NCI-H1105 treated with DMSO at 0.1 percent for 48 hours (cell line): ENCODE data around the gene YEATS4.

Experiments
- DNase-seq: peaks from one replicate; lab custom pipeline; 2025; lab: John Stamatoyannopoulos, UW

The YEATS4 gene

DNA sequence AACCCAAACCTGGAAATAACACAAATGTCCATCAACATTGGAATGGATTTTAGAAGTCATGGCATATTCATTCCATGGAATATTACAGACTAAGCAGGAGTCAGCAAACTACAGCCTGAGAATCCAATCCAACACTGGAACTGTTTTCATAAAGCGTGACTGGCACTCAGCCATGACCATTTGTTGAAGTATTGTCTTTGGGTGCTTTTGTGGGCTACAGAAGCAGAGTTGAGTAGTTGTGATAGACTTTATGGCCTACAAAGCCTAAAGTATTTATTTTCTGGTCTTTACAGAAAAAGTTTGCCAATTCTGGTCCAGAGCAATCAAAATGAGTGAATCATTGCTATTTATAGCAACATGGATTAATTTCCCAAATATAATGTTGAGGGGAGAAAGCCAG, 76.1 kb downstream of the YEATS4 start:
- DNase-seq, result no peak

DNA sequence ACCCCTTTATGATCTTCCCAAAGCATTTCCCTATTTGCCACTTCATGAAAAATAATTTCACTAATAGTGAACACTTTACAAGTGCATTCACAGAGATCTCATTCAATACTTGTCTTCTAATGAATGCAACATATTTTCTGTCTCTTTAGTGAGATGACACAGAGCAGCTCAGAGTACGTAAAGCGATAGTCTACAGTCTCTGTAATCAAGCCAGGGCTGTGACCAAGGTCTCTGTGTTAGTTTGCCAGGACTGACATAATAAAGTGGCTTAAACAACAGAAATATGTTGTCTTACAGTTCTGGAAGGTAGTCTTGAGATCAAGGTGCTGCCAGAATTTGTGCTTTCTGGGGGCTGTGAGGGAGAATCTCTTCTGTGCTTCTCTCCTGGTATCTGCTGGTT, 77.5 kb downstream of the YEATS4 start:
- DNase-seq, result no peak

DNA sequence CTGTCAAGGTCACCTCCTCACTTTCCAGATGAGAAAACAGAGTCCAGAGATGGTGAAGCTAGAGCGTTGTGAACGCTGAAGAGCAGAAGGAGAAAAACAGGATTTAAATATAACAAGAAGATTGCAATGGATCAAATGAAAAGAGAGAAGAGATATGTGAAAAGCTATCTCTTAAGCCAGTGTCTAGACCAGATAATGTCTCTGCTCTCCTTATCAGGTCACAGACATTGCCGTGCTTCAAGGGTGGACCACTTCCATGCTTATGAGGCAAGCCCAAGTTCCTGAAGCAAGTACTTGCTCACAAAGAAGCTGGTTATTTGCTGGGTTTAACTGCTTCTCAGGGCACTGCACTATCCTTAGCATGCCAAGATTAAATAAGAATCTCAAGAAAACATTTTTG, 79.0 kb downstream of the YEATS4 start:
- DNase-seq, result no peak

DNA sequence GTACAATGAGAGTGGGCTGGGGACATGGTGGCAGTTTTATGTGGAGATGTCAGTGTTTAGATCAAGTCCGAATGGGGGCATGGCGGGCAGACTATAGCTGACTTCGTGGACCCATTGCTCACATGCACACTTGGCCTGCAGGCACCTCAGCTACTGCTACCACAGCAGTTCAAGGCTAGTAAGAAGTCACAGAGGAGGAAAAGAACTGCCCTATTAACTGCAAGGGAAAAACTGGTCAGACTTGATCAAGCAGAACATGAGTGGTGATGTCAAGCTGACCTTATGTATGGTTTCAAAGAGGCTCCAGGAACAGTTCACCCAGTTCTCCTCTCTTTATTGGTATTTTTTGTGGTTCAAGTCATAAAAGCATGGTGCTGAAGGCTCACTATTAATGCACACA, 80.5 kb downstream of the YEATS4 start:
- no peak for DNase-seq
